ENCODE data around the gene FCN2. TPM values are rescaled to one million over a fixed set of nuclear protein-coding genes. Genes with fewer than 3 reads are reported as not detected.

Gene FCN2
- total and polyA plus RNA-seq, 9 of the 15 experiments (the other 6 are each of a cell fraction or from before 2014, with no cell fraction given), result not detected

DNA sequence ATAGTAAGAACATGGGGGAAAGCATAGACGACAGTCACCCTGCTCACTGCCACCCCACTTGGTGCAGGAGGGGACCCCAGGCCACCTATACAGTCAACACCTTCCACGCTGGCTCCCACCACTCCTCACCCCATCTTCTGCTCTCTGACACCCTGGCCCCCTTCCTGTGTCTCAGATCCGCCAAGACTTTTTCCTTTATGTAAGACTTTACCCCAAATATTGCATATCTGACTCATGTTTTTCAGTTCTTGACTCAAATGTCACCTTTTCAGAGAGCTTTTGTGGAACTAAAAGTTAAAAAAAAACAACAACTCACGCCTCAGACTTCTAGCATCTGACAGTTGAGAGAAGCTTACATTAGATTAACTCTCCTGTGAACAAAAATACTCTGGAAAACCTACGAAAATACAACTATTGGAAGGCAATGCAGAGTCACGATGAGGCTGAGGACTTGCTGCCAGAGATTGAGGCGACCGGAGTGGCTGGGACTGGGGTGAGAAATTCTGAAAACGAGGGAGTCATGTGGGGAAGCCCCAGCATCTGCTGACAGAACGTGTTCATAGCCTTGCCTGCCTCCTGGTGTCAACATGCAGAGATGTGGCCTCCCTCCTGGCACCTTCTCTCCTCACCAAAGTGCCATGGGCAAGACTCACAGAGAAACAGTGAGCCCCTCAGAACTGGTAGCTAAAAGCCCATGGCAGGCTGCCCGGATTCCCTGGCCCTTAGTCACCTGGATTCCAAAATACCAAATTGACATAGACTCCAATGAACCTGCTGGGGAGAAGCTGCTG lies 22.4 kb upstream of the FCN2 start:
- POLR2A ChIA-PET, result no interaction called here
- FAIRE-seq, result no peak

DNA sequence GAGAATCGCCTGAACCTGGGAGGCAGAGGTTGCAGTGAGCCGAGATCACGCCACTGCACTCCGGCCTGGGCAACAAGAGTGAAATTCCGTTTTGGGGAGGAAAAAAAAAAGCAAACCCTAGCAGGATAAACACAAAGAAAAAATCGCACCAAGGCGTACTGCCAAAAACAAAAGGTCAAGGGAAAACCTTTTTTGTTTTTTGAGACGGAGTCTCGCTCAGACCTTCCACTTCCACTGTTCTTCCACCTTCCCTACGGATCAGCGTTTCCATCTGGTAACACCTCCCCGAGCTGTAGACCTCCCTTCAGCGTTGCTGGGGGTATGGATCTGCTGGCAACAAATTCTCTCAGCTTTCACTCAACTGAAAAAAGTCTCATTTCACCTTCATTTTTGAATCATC lies 20.1 kb upstream of the FCN2 start:
- in situ Hi-C loops (cut with MboI) (no loop called here), intact Hi-C loops (cut with micrococcal nuclease) (no loop called here)
- Histone ChIP-seq H3K36me3 (ENCODE audit: control insufficient read depth, insufficient read depth, low read length) (no peaks in the 10 kb centered on the region), H3K4me1 (replicated peaks in 1 of 2; ENCODE audit: control insufficient read depth in 2 of 2, insufficient read depth in 2 of 2, low read length in 2 of 2) (no peaks in the 10 kb centered on the region), H4K20me1 (replicated peaks; ENCODE audit: control insufficient read depth, insufficient read depth, low read length) (0 out of 2 replicates have a peak, but pooled peaks cover 3% of the 10 kb centered on the region), H3K79me2 (ENCODE audit: control insufficient read depth, insufficient read depth, low read length) (no peaks in the 10 kb centered on the region; the same call in 2 of the 3 replicates), H3K9me1 (ENCODE audit: control insufficient read depth, insufficient read depth, low read length) (no peaks in the 10 kb centered on the region), H3K27ac (ENCODE audit: extremely low read depth, low read depth, low read length) (no peak overlapping the region), H3K27me3 (ENCODE audit: control insufficient read depth in 2 of 2, insufficient read depth in 2 of 2, low read length in 2 of 2) (peaks cover 0 to 16% of the 10 kb centered on the region in 2 experiments; a peak in 2 of 5 replicates), H3K4me2 (ENCODE audit: insufficient read depth, low read length) (no peak overlapping the region), H3K9ac (ENCODE audit: insufficient read depth in 1 of 2, low read depth in 2 of 2, low read length in 2 of 2) (no peak overlapping the region), H3K9me3 (replicated peaks; ENCODE audit: control insufficient read depth, insufficient read depth, low read depth, low read length) (no peaks in the 10 kb centered on the region), H3K4me3 (no peak overlapping the region), H2AFZ (ENCODE audit: low read depth, low read length) (no peak overlapping the region)
- no peak for DNase-seq (ENCODE audit: extremely low read depth in 1 of 4, low spot score in 3 of 4)
- no peak for ATAC-seq
- BruUV-seq (replicated peaks), result no TSS peak
- no peak for FAIRE-seq
- WGBS (ENCODE audit: insufficient coverage, low coverage, missing lambda C conversion rate), result 0% methylated on average over 12 of the region's 13 CpGs
- no peak for TF ChIP-seq CBX1 (IDR thresholded peaks at IDR 0.05; ENCODE audit: low read depth)
- no peak for TF ChIP-seq POLR2G (IDR thresholded peaks at IDR 0.05; ENCODE audit: low read depth, low read length)
- no peak for TF ChIP-seq NCOA4 (IDR thresholded peaks at IDR 0.05; ENCODE audit: partially characterized antibody)
- no peak for TF ChIP-seq ESRRB (CRISPR knock-in tag; IDR thresholded peaks at IDR 0.05; ENCODE audit: borderline replicate concordance)
- no peak for TF ChIP-seq STAG1 (CRISPR knock-in tag; IDR thresholded peaks at IDR 0.05; ENCODE audit: borderline replicate concordance)
- CTCF ChIA-PET (ENCODE audit: low intra/inter-chr PET ratio), result no interaction called here
- POLR2A ChIA-PET, result no interaction called here

More for the DNA sequence above, 22.4 kb upstream of the FCN2 start:
- Histone ChIP-seq H3K4me3 (no peak overlapping the region), H3K4me2 (ENCODE audit: insufficient read depth, low read length) (no peak overlapping the region), H3K9ac (ENCODE audit: insufficient read depth in 1 of 2, low read depth in 2 of 2, low read length in 2 of 2) (no peak overlapping the region), H3K9me1 (ENCODE audit: control insufficient read depth, insufficient read depth, low read length) (no peaks in the 10 kb centered on the region), H3K27me3 (ENCODE audit: control insufficient read depth in 2 of 2, insufficient read depth in 2 of 2, low read length in 2 of 2) (peaks cover 0 to 15% of the 10 kb centered on the region in 2 experiments; a peak in 2 of 5 replicates), H4K20me1 (replicated peaks; ENCODE audit: control insufficient read depth, insufficient read depth, low read length) (0 out of 2 replicates have a peak, but pooled peaks cover 3% of the 10 kb centered on the region), H3K9me3 (replicated peaks; ENCODE audit: control insufficient read depth, insufficient read depth, low read depth, low read length) (no peaks in the 10 kb centered on the region), H3K27ac (ENCODE audit: extremely low read depth, low read depth, low read length) (no peak overlapping the region), H3K4me1 (replicated peaks in 1 of 2; ENCODE audit: control insufficient read depth in 2 of 2, insufficient read depth in 2 of 2, low read length in 2 of 2) (no peaks in the 10 kb centered on the region), H2AFZ (ENCODE audit: low read depth, low read length) (no peak overlapping the region), H3K36me3 (ENCODE audit: control insufficient read depth, insufficient read depth, low read length) (no peaks in the 10 kb centered on the region), H3K79me2 (ENCODE audit: control insufficient read depth, insufficient read depth, low read length) (no peaks in the 10 kb centered on the region; the same call in 2 of the 3 replicates)
- TF ChIP-seq RBM39 (optimal IDR thresholded peaks at IDR 0.05; ENCODE audit: low read depth, low read length), result no peak
- no peak for TF ChIP-seq SRSF9 (IDR thresholded peaks at IDR 0.05; ENCODE audit: borderline replicate concordance, low read depth, low read length)
- WGBS (ENCODE audit: insufficient coverage, low coverage, missing lambda C conversion rate), result 0% methylated on average over 11 of the region's 11 CpGs
- intact Hi-C loops (cut with micrococcal nuclease), result no loop called here
- no TSS peak for BruUV-seq (replicated peaks)
- no peak for DNase-seq (ENCODE audit: extremely low read depth in 1 of 4, low spot score in 3 of 4)
- ATAC-seq, result no peak
- CTCF ChIA-PET (ENCODE audit: low intra/inter-chr PET ratio), result no interaction called here
- in situ Hi-C loops (cut with MboI), result no loop called here

Measured in K562 (cell line).